K562 (cell line): ENCODE measurements around the gene DCDC2. TPM values are rescaled to one million over a fixed set of nuclear protein-coding genes. Genes with fewer than 3 reads are reported as not detected.

ENCODE experiments used
- ATAC-seq: fragments of 200-7000 bp; cut with Tn5 transposase; 3 replicates; pipeline ENCODE4 v1.9.1; 2020; ENCODE audit warnings: moderate library complexity
- BruUV-seq: library from RNA; stranded (reverse); fragments of 400-500 nt; replicated peaks from 2 replicates; lab custom pipeline; 2021; lab: Mats Ljungman, UMichigan
- CTCF ChIA-PET: fragments of 300-600 bp; formaldehyde crosslinking; extraction: SDS; loops from one replicate; lab custom pipeline; 2021; ENCODE audit warnings: low intra/inter-chr PET ratio; lab: Yijun Ruan, JAX
- POLR2A ChIA-PET: fragments of 300-600, 350-650 bp; sonication (Branson Sonifier 250); formaldehyde crosslinking; extraction: SDS; loops from one replicate; lab custom pipeline; 2021; ENCODE audit warnings: antibody characterized with exemption, inconsistent platforms; lab: Yijun Ruan, JAX
- DNase-seq, 4 experiments: peaks; one replicate each; pipeline versions ENCODE4 v3.0.0 to v3.0.0-alpha.2; 2011 to 2018; ENCODE audit warnings: low spot score in 3 of 4, mixed read lengths in 3 of 4; ENCODE audit errors: extremely low read depth in 1 of 4
- FAIRE-seq: peaks from 2 replicates; lab custom pipeline; 2011; peaks lifted over from hg19 to GRCh38; lab: Jason Lieb, UNC
- H2AFZ ChIP-seq: 2 replicates; pipeline ENCODE4 v1.6.0; 2011; ENCODE audit warnings: low read depth, low read length, control low read depth, inconsistent platforms
- H3K27ac ChIP-seq: fragments of 200-600 bp; 3 replicates; pipeline ENCODE4 v1.8.0; 2011; ENCODE audit warnings: low read depth, mild to moderate bottlenecking, control low read depth, inconsistent platforms, low read length, moderate library complexity, mixed read lengths; ENCODE audit errors: extremely low read depth
- H3K27me3 ChIP-seq, 2 experiments: fragments of 300-600 bp in 1 of 2; 2 replicates in 1 of 2; 3 replicates in 1 of 2; pipeline versions ENCODE4 v1.6.0 to v1.8.0; 2011; ENCODE audit warnings: inconsistent platforms in 2 of 2, low read length in 2 of 2, mild to moderate bottlenecking in 1 of 2, mixed read lengths in 1 of 2, moderate library complexity in 1 of 2; ENCODE audit not compliant: control insufficient read depth in 2 of 2, insufficient read depth in 2 of 2
- H3K36me3 ChIP-seq: fragments of 300-600 bp; 3 replicates; pipeline ENCODE4 v1.8.0; 2011; ENCODE audit warnings: mild to moderate bottlenecking, low read length, inconsistent platforms; ENCODE audit not compliant: control insufficient read depth, insufficient read depth
- H3K4me1 ChIP-seq, 2 experiments: fragments of 200-600 bp in 1 of 2; replicated peaks in 1 of 2; 2 replicates in 1 of 2; 3 replicates in 1 of 2; pipeline versions ENCODE4 v1.5.1 to v1.8.0; 2011; ENCODE audit warnings: inconsistent platforms in 2 of 2, low read length in 2 of 2, mild to moderate bottlenecking in 1 of 2, mixed read lengths in 1 of 2, moderate library complexity in 1 of 2; ENCODE audit not compliant: control insufficient read depth in 2 of 2, insufficient read depth in 2 of 2
- H3K4me2 ChIP-seq: 2 replicates; pipeline ENCODE4 v1.6.1; 2011; ENCODE audit warnings: low read length, control low read depth, inconsistent platforms, mixed read lengths; ENCODE audit not compliant: insufficient read depth
- H3K4me3 ChIP-seq: fragments of 200-600 bp; sonication (generic), shearing (Covaris generic); 2 replicates; pipeline ENCODE4 v1.5.1; 2016; ENCODE audit warnings: control low read depth, inconsistent platforms
- H3K79me2 ChIP-seq: fragments of 200-600 bp; 3 replicates; pipeline ENCODE4 v1.8.0; 2011; ENCODE audit warnings: low read length, inconsistent platforms; ENCODE audit not compliant: control insufficient read depth, insufficient read depth
- H3K9ac ChIP-seq, 2 experiments: 2 replicates each; pipeline versions ENCODE4 v1.6.0 to v1.6.1; 2011; ENCODE audit warnings: low read depth in 2 of 2, low read length in 2 of 2, control low read depth in 1 of 2, inconsistent platforms in 1 of 2, mild to moderate bottlenecking in 1 of 2, mixed read lengths in 1 of 2; ENCODE audit not compliant: insufficient read depth in 1 of 2
- H3K9me1 ChIP-seq: one replicate; pipeline ENCODE4 v1.6.0; 2011; ENCODE audit warnings: inconsistent platforms, mild to moderate bottlenecking, low read length, moderate library complexity; ENCODE audit not compliant: control insufficient read depth, insufficient read depth
- H3K9me3 ChIP-seq: replicated peaks from 2 replicates; pipeline ENCODE4 v1.5.1; 2011; ENCODE audit warnings: low read depth, low read length, inconsistent platforms; ENCODE audit not compliant: control insufficient read depth, insufficient read depth
- H4K20me1 ChIP-seq: replicated peaks from 2 replicates; pipeline ENCODE4 v1.6.1; 2011; ENCODE audit warnings: low read length, inconsistent platforms, mixed read lengths; ENCODE audit not compliant: control insufficient read depth, insufficient read depth
- CBFA2T3 ChIP-seq: fragments of 450-650 bp; IDR thresholded peaks from 2 replicates; pipeline ENCODE4 v1.6.1; 2017
- CBX5 ChIP-seq: IDR thresholded peaks from 2 replicates; pipeline ENCODE4 v1.6.1; 2014; ENCODE audit warnings: low read depth, borderline replicate concordance
- ZNF785 ChIP-seq: fragments of 250-450 bp; sonication (Bioruptor Pico); IDR thresholded peaks from 2 replicates; pipeline ENCODE4 v1.4.0; 2020; ENCODE audit warnings: mild to moderate bottlenecking
- ZNF79 ChIP-seq: fragments of 250-450 bp; sonication (Bioruptor Pico); IDR thresholded peaks from 2 replicates; pipeline ENCODE4 v1.4.0; 2020; ENCODE audit warnings: low read depth, mild to moderate bottlenecking, moderate library complexity
- WGBS: fragments of 100-300 bp; shearing (Covaris generic); methylation state at CpG from one replicate; pipeline ENCODE4 v1.1.6; 2016; ENCODE audit warnings: low coverage, mixed read lengths; ENCODE audit not compliant: insufficient coverage; ENCODE audit errors: missing lambda C conversion rate; 5-methylcytosine and 5-hydroxymethylcytosine counted together
- in situ Hi-C: fragments of 300-500 bp; cut with MboI; formaldehyde crosslinking; loops from 4 replicates; pipeline ENCODE4 v1.15.0; 2018; ENCODE audit warnings: inconsistent platforms, mixed read lengths
- intact Hi-C: fragments of 100-400 bp; cut with micrococcal nuclease; formaldehyde crosslinking; loops from 2 replicates; pipeline ENCODE4 v1.14.2; 2022
- polyA plus RNA-seq, 8 experiments: library from polyadenylated mRNA; depleted of rRNA in 4 of 8; stranded (reverse) in 5 of 8; unstranded in 3 of 8; fragments of >200 nt; fragmentation: Nextera tagmentation in 2 of 8; fragmentation: Illumina TruSeq in 1 of 8; extraction: Ambion mirVana in 2 of 8; extraction: Trizol in 1 of 8; gene quantifications; 2 replicates each; pipeline versions ENCODE4 v1.2.1 to v1.2.3, GENCODE V29; 2011 to 2014; ENCODE audit warnings: inconsistent platforms in 1 of 8, missing spikeins in 1 of 8
- total RNA-seq, 7 experiments: library from RNA; depleted of rRNA in 6 of 7; stranded (reverse); fragments of >200 nt in 6 of 7; fragmentation: Illumina TruSeq in 2 of 7; extraction: Trizol in 2 of 7; gene quantifications; 2 replicates each; pipeline versions ENCODE4 v1.2.1 to v1.2.3, GENCODE V29; 2011 to 2021; ENCODE audit warnings: low replicate concordance in 1 of 7
- TF ChIP-seq, protein P1 (sequence below): fragments of 250-450 bp; sonication (Bioruptor Pico); IDR thresholded peaks from 2 replicates; pipeline ENCODE4 v1.5.0; 2021; ENCODE audit warnings: mild to moderate bottlenecking, moderate library complexity
- TF ChIP-seq, protein P2 (sequence below): fragments of 250-450 bp; sonication (Bioruptor Pico); IDR thresholded peaks from 2 replicates; pipeline ENCODE4 v1.8.0; 2021; ENCODE audit warnings: mild to moderate bottlenecking, moderate library complexity

DCDC2 gene
- total and polyA plus RNA-seq, 9 of the 15 experiments (the other 6 are each of a cell fraction or from before 2014, with no cell fraction given), result 0.04 TPM; not detected in 8

DNA sequence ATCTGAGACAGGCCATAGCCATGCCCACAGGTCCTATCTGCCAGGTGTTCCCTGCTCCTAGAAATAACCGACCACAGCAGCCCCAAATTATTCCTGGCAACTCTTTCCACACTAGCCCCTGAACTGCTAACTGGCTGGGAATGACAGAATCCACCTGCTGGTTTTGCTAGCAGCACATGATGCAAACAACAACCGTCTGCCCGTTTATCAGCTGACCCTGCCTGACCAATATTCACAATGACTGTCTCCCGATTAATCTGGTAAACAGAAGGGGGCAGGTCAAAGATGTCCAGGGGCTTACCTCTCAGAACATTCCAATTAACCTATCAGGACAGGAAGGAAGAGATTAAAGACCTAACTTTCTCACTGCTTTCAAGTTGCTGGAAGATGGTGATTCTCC lies 130.3 kb downstream of the DCDC2 start (continued):
- TF ChIP-seq, protein P1, sequence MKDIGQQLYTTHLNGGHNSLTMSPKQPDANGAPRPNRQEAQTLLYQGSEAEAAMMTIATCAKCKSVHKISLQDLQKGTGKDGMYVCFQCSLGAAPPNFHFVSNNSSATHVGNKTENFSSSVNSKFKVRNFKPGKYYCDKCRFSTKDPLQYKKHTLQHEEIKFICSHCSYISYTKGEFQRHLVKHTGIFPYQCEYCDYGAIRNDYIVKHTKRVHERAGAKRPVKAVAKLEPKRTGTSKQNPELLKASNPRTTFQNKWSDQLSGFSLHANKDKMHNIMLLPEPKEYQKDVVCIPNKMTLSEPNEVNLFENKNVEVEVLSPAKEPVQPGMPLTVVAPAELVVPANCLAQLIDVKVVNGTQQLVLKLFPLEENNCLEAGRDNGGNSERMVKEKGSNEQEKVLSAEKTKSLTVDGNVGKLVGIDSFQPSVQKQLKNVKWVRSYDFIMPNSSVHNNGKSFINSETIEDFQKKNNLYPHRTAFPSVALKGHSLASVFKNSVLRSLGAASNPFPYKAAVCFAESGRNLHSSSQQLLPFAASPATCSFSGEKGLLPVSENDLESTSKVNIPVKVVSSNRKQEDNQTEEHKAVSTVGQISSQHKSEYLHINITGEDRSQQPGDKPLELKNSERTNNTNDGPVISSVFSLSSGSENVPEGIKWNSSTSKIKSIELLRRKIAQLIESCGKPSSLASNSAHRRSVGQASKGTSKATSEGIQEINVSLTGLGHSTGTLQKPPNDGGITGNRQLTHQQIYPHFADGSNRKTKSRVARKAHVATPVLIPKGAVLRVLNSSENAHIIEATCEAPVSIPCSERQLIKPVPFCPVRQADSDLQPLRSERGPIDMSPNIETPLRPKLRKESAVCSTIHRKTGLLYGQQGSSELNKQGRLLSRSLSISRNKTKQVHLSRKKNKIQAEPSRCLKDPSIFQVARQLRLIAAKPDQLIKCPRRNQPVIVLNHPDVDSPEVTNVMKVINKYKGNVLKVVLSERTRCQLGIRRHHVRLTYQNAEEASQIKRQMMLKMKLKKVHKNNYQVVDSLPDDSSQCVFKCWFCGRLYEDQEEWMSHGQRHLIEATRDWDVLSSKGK, result no peak
- TF ChIP-seq ZNF785 (CRISPR knock-in tag), result no peak

GRCh38 chr6:24226541-24226940 lies 131.3 kb downstream of the DCDC2 start:
- Histone ChIP-seq H3K9ac (no peak overlapping the region), H3K4me1 (no peaks in the 10 kb centered on the region), H3K27ac (no peak overlapping the region), H4K20me1 (no peaks in the 10 kb centered on the region), H3K4me2 (no peak overlapping the region), H3K36me3 (no peaks in the 10 kb centered on the region), H3K9me3 (no peaks in the 10 kb centered on the region), H3K79me2 (no peaks in the 10 kb centered on the region), H3K9me1 (no peaks in the 10 kb centered on the region), H3K27me3 (no peaks in the 10 kb centered on the region), H3K4me3 (no peak overlapping the region), H2AFZ (no peak overlapping the region)
- ChIA-PET POLR2A (no interaction called here), CTCF (no interaction called here)
- no peak for FAIRE-seq
- BruUV-seq, result no TSS peak
- in situ Hi-C loops, result no loop called here
- DNase-seq, result no peak
- intact Hi-C loops, result no loop called here
- WGBS, result 0% methylated on average over 3 of the region's 3 CpGs
- ATAC-seq, result no peak
- no peak for TF ChIP-seq ZNF79 (CRISPR knock-in tag)
- no peak for TF ChIP-seq CBFA2T3
- TF ChIP-seq, protein P2, sequence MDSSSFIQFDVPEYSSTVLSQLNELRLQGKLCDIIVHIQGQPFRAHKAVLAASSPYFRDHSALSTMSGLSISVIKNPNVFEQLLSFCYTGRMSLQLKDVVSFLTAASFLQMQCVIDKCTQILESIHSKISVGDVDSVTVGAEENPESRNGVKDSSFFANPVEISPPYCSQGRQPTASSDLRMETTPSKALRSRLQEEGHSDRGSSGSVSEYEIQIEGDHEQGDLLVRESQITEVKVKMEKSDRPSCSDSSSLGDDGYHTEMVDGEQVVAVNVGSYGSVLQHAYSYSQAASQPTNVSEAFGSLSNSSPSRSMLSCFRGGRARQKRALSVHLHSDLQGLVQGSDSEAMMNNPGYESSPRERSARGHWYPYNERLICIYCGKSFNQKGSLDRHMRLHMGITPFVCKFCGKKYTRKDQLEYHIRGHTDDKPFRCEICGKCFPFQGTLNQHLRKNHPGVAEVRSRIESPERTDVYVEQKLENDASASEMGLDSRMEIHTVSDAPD (CRISPR knock-in tag), result no peak
- no peak for TF ChIP-seq CBX5
